HS-5 (cell line): Measurements from ENCODE around the gene TANGO2.

Experiments used
- DNase-seq: peaks from one replicate; pipeline ENCODE4 v3.0.0-alpha.2; 2012; ENCODE audit warnings: low read depth

Gene TANGO2

GRCh38 chr22:20020533-20021195 lies at the start of gene TANGO2:
TSS of gene TANGO2 (plus strand) at chr22:20021110. CDS start at chr22:20036799, 15,689 bp downstream.
- DNase-seq: peak; percentile 45

GRCh38 chr22:19971276-19972124 lies 49.4 kb upstream of the TANGO2 start:
- no peak for DNase-seq

- no peak for DNase-seq
These were observed 48.7 kb upstream of the TANGO2 start for GRCh38 chr22:19972251-19972650.

GRCh38 chr22:19972652-19973550 lies 48.0 kb upstream of the TANGO2 start:
- DNase-seq: no peak

GRCh38 chr22:19973551-19974267 lies 47.2 kb upstream of the TANGO2 start:
- DNase-seq: no peak

- no peak for DNase-seq
These were observed 46.5 kb upstream of the TANGO2 start for GRCh38 chr22:19974268-19974861.

- no peak for DNase-seq
These were observed 45.8 kb upstream of the TANGO2 start for GRCh38 chr22:19974935-19975706.

- no peak for DNase-seq
These were observed 45.2 kb upstream of the TANGO2 start for GRCh38 chr22:19975707-19976035.

- no peak for DNase-seq
These were observed 44.2 kb upstream of the TANGO2 start for GRCh38 chr22:19976671-19977070.

- no peak for DNase-seq
These were observed 43.3 kb upstream of the TANGO2 start for GRCh38 chr22:19977296-19978243.

GRCh38 chr22:19978748-19979147 lies 42.2 kb upstream of the TANGO2 start:
- DNase-seq: no peak

GRCh38 chr22:19979712-19980493 lies 41.0 kb upstream of the TANGO2 start:
- no peak for DNase-seq

GRCh38 chr22:19980766-19981165 lies 40.1 kb upstream of the TANGO2 start:
- no peak for DNase-seq

GRCh38 chr22:19981171-19981960 lies 39.5 kb upstream of the TANGO2 start:
- DNase-seq: no peak

GRCh38 chr22:19981961-19982920 lies 38.7 kb upstream of the TANGO2 start:
- DNase-seq: no peak

- DNase-seq: no peak
These were observed 37.8 kb upstream of the TANGO2 start for GRCh38 chr22:19982991-19983578.
